Activated T-cell treated with anti-CD3 and anti-CD28 coated beads, Interleukin-2, amount 50 U/mL, for 1 hour (primary cell): ENCODE measurements around the gene PUSL1.
"Not testable (repeated sequence)": the region's sequence is repeated elsewhere in the genome, so short reads cannot be mapped to it uniquely, and the experiment has no call there.

Experiments used
- DNase-seq: peaks from one replicate; pipeline ENCODE4 v3.0.0-alpha.2; 2020

Gene PUSL1

GRCh38 chr1:1311107-1312104 lies 3.0 kb downstream of the PUSL1 start:
- no peak for DNase-seq

- no peak for DNase-seq
Observed at GRCh38 chr1:1312450-1313314, 4.3 kb downstream of the PUSL1 start.

- DNase-seq, result no peak
Observed at GRCh38 chr1:1313500-1314236, 5.3 kb downstream of the PUSL1 start.

- DNase-seq, result no peak
Observed at GRCh38 chr1:1314237-1314586, 5.8 kb downstream of the PUSL1 start.

GRCh38 chr1:1314678-1315335 lies 6.4 kb downstream of the PUSL1 start:
- no peak for DNase-seq

GRCh38 chr1:1315435-1315954 lies 7.1 kb downstream of the PUSL1 start:
- no peak for DNase-seq

- DNase-seq, result not testable (repeated sequence)
Observed at GRCh38 chr1:1316199-1316598, 7.8 kb downstream of the PUSL1 start.

- no peak for DNase-seq
Observed at GRCh38 chr1:1317420-1317819, 9.0 kb downstream of the PUSL1 start.

GRCh38 chr1:1318131-1318652 lies 9.8 kb downstream of the PUSL1 start:
- no peak for DNase-seq

- DNase-seq, result no peak
Observed at GRCh38 chr1:1318777-1319645, 10.6 kb downstream of the PUSL1 start.

- no peak for DNase-seq
Observed at GRCh38 chr1:1319646-1319941, 11.2 kb downstream of the PUSL1 start.

- no peak for DNase-seq
Observed at GRCh38 chr1:1320666-1321448, 12.5 kb downstream of the PUSL1 start.

GRCh38 chr1:1321477-1321876 lies 13.1 kb downstream of the PUSL1 start:
- no peak for DNase-seq

GRCh38 chr1:1322418-1322817 lies 14.0 kb downstream of the PUSL1 start:
- no peak for DNase-seq

GRCh38 chr1:1322952-1323351 lies 14.6 kb downstream of the PUSL1 start:
- no peak for DNase-seq

- no peak for DNase-seq
Observed at GRCh38 chr1:1324084-1324523, 15.7 kb downstream of the PUSL1 start.

GRCh38 chr1:1324524-1325287 lies 16.3 kb downstream of the PUSL1 start, which contains the start of the genes CPTP and INTS11:
Gene CPTP, plus strand, starts transcription at chr1:1324802. Its CDS starts 2,109 bp downstream, at chr1:1326911.
Gene INTS11, minus strand, starts transcription at chr1:1324660. Its CDS starts 52 bp downstream, at chr1:1324608.
- peak; percentile 95 for DNase-seq

- DNase-seq, result no peak
Observed at GRCh38 chr1:1325288-1326074, 17.1 kb downstream of the PUSL1 start.
